ENCODE results near the gene ORMDL2. TPM values are rescaled to one million over a fixed set of nuclear protein-coding genes. Genes with fewer than 3 reads are reported as not detected.
A peak's percentile ranks its signal among the peaks of the same experiment; 100 is the strongest.

The ORMDL2 gene
- total and polyA plus RNA-seq, 7 experiments from 2014 or later = 12.3 to 107 (median 41.6) TPM

DNA sequence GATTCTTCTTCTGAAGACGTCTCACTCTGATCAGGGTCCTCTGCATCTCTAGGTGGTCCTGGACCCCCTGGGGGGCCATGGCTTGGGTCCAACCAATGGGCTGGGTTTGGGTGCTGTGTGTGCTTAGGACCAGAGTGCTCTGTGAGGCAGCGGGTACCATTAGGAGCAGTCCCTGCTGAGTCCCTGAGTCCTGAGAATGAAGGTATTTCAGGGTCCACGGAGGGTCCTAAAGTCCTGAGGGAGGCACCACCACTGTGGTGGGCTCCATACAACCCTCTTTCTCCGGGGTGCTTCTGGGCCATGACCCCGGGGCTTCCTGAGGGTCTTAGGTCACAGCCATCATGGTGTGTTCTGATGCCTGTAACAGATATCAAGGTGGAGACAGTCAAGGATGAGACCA, 10.5 kb downstream of the ORMDL2 start:
- DNase-seq (no peak), ATAC-seq (no peak)
- H3K9me3 Mint-ChIP-seq = no peaks in the 10 kb centered on the region
- POLR2A ChIA-PET = interaction anchor here (0.6 to 7.6 kb wide), 6 partner anchors 10 to 394 kb away, joined by 3 to 274 read pairs (median 17); partner anchors contain the start of genes DGKA, ORMDL2, PYM1 and RAB5B
- no peaks in the 10 kb centered on the region for H3K27me3 Mint-ChIP-seq
- peaks cover 38 to 74% (median 63%) of the 10 kb centered on the region in 7 donors for H3K4me1 Mint-ChIP-seq
- CTCF ChIA-PET = no interaction called here
- peak overlapping the region; percentile 85 to 95 (median 92) for H3K27ac Mint-ChIP-seq
- peaks cover 40 to 42% of the 10 kb centered on the region in 2 donors for H3K4me1 ChIP-seq (ENCODE audit: control insufficient read depth in 2 of 2, insufficient read depth in 2 of 2, low read length in 2 of 2)
- peak overlapping the region; percentile 99 for H3K4me3 ChIP-seq (ENCODE audit: low read length)
- H3K4me3 Mint-ChIP-seq = peak overlapping the region; percentile 88 to 99 (median 99)
- no peaks in the 10 kb centered on the region for H3K9me3 ChIP-seq (ENCODE audit: control insufficient read depth in 2 of 3, low read length in 3 of 3)
- H3K27me3 ChIP-seq (ENCODE audit: control insufficient read depth in 2 of 2, insufficient read depth in 2 of 2, low read length in 2 of 2) = no peaks in the 10 kb centered on the region
- intact Hi-C loops (cut with micrococcal nuclease) = loop anchor here (5.0 to 10.0 kb wide), 2 partner anchors 899 to 1926 kb away; partner anchors contain the start of genes CDK4 (in 1 of the 2), MARCHF9 (in 1 of the 2) and NACA (in 1 of the 2)
- peak overlapping the region; percentile 70 for H3K27ac ChIP-seq (ENCODE audit: low read depth, low read length)
- H3K36me3 ChIP-seq (ENCODE audit: control insufficient read depth in 2 of 3, insufficient read depth in 3 of 3, low read length in 3 of 3) = peaks cover 0 to 11% (median 0%) of the 10 kb centered on the region in 3 experiments
- peaks cover 0 to 23% (median 7%) of the 10 kb centered on the region in 5 donors for H3K36me3 Mint-ChIP-seq

GRCh38 chr12:55829967-55830600, 12.2 kb downstream of the ORMDL2 start:
- Histone ChIP-seq H3K27me3 (ENCODE audit: control insufficient read depth in 2 of 2, insufficient read depth in 2 of 2, low read length in 2 of 2) (no peaks in the 10 kb centered on the region), H3K27ac (ENCODE audit: low read depth, low read length) (peak overlapping the region; percentile 84), H3K4me1 (ENCODE audit: control insufficient read depth in 2 of 2, insufficient read depth in 2 of 2, low read length in 2 of 2) (peaks cover 37 to 40% of the 10 kb centered on the region in 2 donors), H3K4me3 (ENCODE audit: low read length) (peak overlapping the region; percentile 99), H3K9me3 (ENCODE audit: control insufficient read depth in 2 of 3, low read length in 3 of 3) (no peaks in the 10 kb centered on the region), H3K36me3 (ENCODE audit: control insufficient read depth in 2 of 3, insufficient read depth in 3 of 3, low read length in 3 of 3) (peaks cover 0 to 11% (median 0%) of the 10 kb centered on the region in 3 experiments)
- Mint-ChIP-seq H3K9me3 (no peaks in the 10 kb centered on the region), H3K36me3 (peaks cover 0 to 25% (median 6%) of the 10 kb centered on the region in 5 donors), H3K27me3 (no peaks in the 10 kb centered on the region), H3K4me3 (peak overlapping the region; percentile 88 to 99 (median 99)), H3K4me1 (peaks cover 42 to 69% (median 53%) of the 10 kb centered on the region in 7 donors), H3K27ac (peak overlapping the region; percentile 85 to 98 (median 95))
- DNase-seq (peak in 5 of 9 donors; percentile 16 to 44 (median 20)), ATAC-seq (peak; percentile 2)
- intact Hi-C loops (cut with micrococcal nuclease) = loop anchor here (1.0 to 10.0 kb wide), 11 partner anchors 13 to 1925 kb away; partner anchors contain the start of genes PYM1 (in 2 of the 2), RPS26 (in 2 of the 2), SARNP (in 2 of the 2) and CDK4 (in 1 of the 2)
- POLR2A ChIA-PET = interaction anchor here (0.6 to 7.6 kb wide), 29 partner anchors 11 to 1702 kb away, joined by 3 to 274 read pairs (median 4); partner anchors contain the start of genes DGKA, ORMDL2, PA2G4 and PYM1
- CTCF ChIA-PET = interaction anchor here (0.6 to 2.6 kb wide), 12 partner anchors 10 to 750 kb away, joined by 3 to 22 read pairs (median 8); partner anchors contain the start of genes ORMDL2, PYM1, RAB5B and SARNP

- H3K4me3 Mint-ChIP-seq = peak overlapping the region; percentile 88 to 99 (median 99)
- Histone ChIP-seq H3K36me3 (ENCODE audit: control insufficient read depth in 2 of 3, insufficient read depth in 3 of 3, low read length in 3 of 3) (peaks cover 0 to 11% (median 0%) of the 10 kb centered on the region in 3 experiments), H3K4me3 (ENCODE audit: low read length) (peak overlapping the region; percentile 99), H3K27ac (ENCODE audit: low read depth, low read length) (peak overlapping the region; percentile 84), H3K4me1 (ENCODE audit: control insufficient read depth in 2 of 2, insufficient read depth in 2 of 2, low read length in 2 of 2) (peaks cover 34 to 38% of the 10 kb centered on the region in 2 donors), H3K9me3 (ENCODE audit: control insufficient read depth in 2 of 3, low read length in 3 of 3) (no peaks in the 10 kb centered on the region), H3K27me3 (ENCODE audit: control insufficient read depth in 2 of 2, insufficient read depth in 2 of 2, low read length in 2 of 2) (no peaks in the 10 kb centered on the region)
- H3K36me3 Mint-ChIP-seq = peaks cover 0 to 22% (median 6%) of the 10 kb centered on the region in 5 donors
- H3K27me3 Mint-ChIP-seq = no peaks in the 10 kb centered on the region
- intact Hi-C loops (cut with micrococcal nuclease) = no loop called here
- peak; percentile 31 to 63 (median 48) for DNase-seq
- no peak for ATAC-seq
- peaks cover 39 to 66% (median 49%) of the 10 kb centered on the region in 7 donors for H3K4me1 Mint-ChIP-seq
- H3K27ac Mint-ChIP-seq = peak overlapping the region; percentile 85 to 98 (median 95)
- ChIA-PET POLR2A (interaction anchor here (0.7 to 7.6 kb wide), 19 partner anchors 10 to 288 kb away, joined by 3 to 274 read pairs (median 4); partner anchors contain the start of genes DGKA, ORMDL2, PA2G4 and PYM1), CTCF (interaction anchor here (0.6 to 2.6 kb wide), 9 partner anchors 11 to 749 kb away, joined by 4 to 22 read pairs (median 8); partner anchors contain the start of genes ORMDL2 and SARNP)
- H3K9me3 Mint-ChIP-seq = no peaks in the 10 kb centered on the region
Measured at GRCh38 chr12:55830601-55831446, 13.0 kb downstream of the ORMDL2 start.

DNA sequence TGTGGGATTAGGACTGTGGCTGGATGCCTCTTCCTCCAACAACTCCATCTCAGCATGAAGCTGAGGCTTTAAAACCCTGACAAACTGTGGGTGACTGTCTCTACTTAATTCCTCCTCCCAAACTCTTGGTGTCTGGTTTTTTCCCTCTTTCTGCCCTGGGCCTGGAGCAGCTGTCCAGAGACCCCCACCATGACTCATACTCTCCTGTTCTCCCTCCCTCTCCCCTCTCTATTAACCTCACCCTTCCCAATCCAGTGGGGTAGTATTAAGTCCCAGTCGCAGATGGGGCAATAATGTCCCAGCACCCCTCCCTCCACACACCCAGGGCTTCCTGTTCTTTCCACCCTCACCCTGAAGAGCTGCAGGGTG, 13.6 kb downstream of the ORMDL2 start:
- H3K36me3 ChIP-seq (ENCODE audit: control insufficient read depth in 2 of 3, insufficient read depth in 3 of 3, low read length in 3 of 3) = peaks cover 0 to 11% (median 0%) of the 10 kb centered on the region in 3 experiments
- Mint-ChIP-seq H3K27ac (peak overlapping the region in 8 of 9 donors; percentile 50 to 98 (median 94)), H3K36me3 (peaks cover 0 to 20% (median 5%) of the 10 kb centered on the region in 5 donors), H3K4me1 (peaks cover 41 to 66% (median 49%) of the 10 kb centered on the region in 7 donors), H3K9me3 (no peaks in the 10 kb centered on the region), H3K27me3 (no peaks in the 10 kb centered on the region), H3K4me3 (peak overlapping the region; percentile 88 to 99 (median 99))
- DNase-seq (no peak), ATAC-seq (no peak)
- peak overlapping the region; percentile 84 for H3K27ac ChIP-seq (ENCODE audit: low read depth, low read length)
- no peaks in the 10 kb centered on the region for H3K27me3 ChIP-seq (ENCODE audit: control insufficient read depth in 2 of 2, insufficient read depth in 2 of 2, low read length in 2 of 2)
- no peaks in the 10 kb centered on the region for H3K9me3 ChIP-seq (ENCODE audit: control insufficient read depth in 2 of 3, low read length in 3 of 3)
- H3K4me3 ChIP-seq (ENCODE audit: low read length) = peak overlapping the region; percentile 99
- ChIA-PET POLR2A (interaction anchor here (1.1 to 7.6 kb wide), 8 partner anchors 10 to 273 kb away, joined by 3 to 274 read pairs (median 10); partner anchors contain the start of genes DGKA, ORMDL2, PA2G4 and PYM1), CTCF (interaction anchor here (0.8 to 1.8 kb wide), 2 partner anchors 106 to 108 kb away, joined by 4 to 7 read pairs; no protein-coding TSS in a partner anchor)
- intact Hi-C loops (cut with micrococcal nuclease) = no loop called here
- peaks cover 28 to 33% of the 10 kb centered on the region in 2 donors for H3K4me1 ChIP-seq (ENCODE audit: control insufficient read depth in 2 of 2, insufficient read depth in 2 of 2, low read length in 2 of 2)

DNA sequence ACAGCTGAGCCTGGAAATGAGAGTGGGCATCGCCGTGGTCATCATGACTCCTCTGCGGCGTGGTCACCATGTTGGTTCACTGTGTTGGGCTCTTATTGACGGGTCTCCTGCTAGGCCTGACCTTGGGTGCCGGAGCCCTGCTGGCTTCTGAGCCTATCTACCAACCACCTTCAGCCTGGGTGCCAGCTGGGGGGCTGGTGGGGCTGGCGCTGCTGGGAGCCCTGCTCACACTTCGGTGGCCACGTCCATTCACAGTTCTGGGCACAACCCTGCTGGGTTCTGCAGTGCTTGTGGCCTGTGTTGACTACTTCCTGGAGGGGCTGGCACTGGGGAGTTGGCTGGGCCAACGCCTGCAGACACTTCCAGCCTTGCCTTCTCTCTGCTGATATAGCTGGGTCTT, 15.2 kb downstream of the ORMDL2 start:
- peak overlapping the region in 3 of 10 donors; percentile 22 to 99 (median 88) for H3K4me3 Mint-ChIP-seq
- ATAC-seq (no peak), DNase-seq (no peak)
- ChIA-PET POLR2A (interaction anchor here (7.6 kb wide), 1 partner anchor 99 kb away, joined by 274 read pairs; the partner anchor contains the start of genes DGKA and PYM1), CTCF (no interaction called here)
- peak overlapping the region in 2 of 9 donors; percentile 9 to 95 for H3K27ac Mint-ChIP-seq
- Histone ChIP-seq H3K27me3 (ENCODE audit: control insufficient read depth in 2 of 2, insufficient read depth in 2 of 2, low read length in 2 of 2) (no peaks in the 10 kb centered on the region), H3K4me3 (ENCODE audit: low read length) (no peak overlapping the region), H3K9me3 (ENCODE audit: control insufficient read depth in 2 of 3, low read length in 3 of 3) (no peaks in the 10 kb centered on the region), H3K4me1 (ENCODE audit: control insufficient read depth in 2 of 2, insufficient read depth in 2 of 2, low read length in 2 of 2) (peaks cover 17 to 24% of the 10 kb centered on the region in 2 donors), H3K36me3 (ENCODE audit: control insufficient read depth in 2 of 3, insufficient read depth in 3 of 3, low read length in 3 of 3) (peaks cover 0 to 11% (median 0%) of the 10 kb centered on the region in 3 experiments), H3K27ac (ENCODE audit: low read depth, low read length) (no peak overlapping the region)
- H3K27me3 Mint-ChIP-seq = no peaks in the 10 kb centered on the region
- H3K9me3 Mint-ChIP-seq = no peaks in the 10 kb centered on the region
- intact Hi-C loops (cut with micrococcal nuclease) = no loop called here
- H3K36me3 Mint-ChIP-seq = peaks cover 0 to 10% (median 1%) of the 10 kb centered on the region in 5 donors
- H3K4me1 Mint-ChIP-seq = peaks cover 33 to 56% (median 43%) of the 10 kb centered on the region in 7 donors

All from naive thymus-derived CD4-positive, alpha-beta T cell (primary cell).